Mesothelial cell of epicardium (in vitro differentiated cells): ENCODE results near the gene MLLT3. TPM values are rescaled to one million over a fixed set of nuclear protein-coding genes. Genes with fewer than 3 reads are reported as not detected.

Source experiments
- DNase-seq, 2 experiments: peaks; one replicate each; pipeline ENCODE4 v3.0.0; 2021; ENCODE audit warnings: low spot score in 2 of 2; ENCODE audit not compliant: unreplicated experiment in 2 of 2
- H3K27ac Mint-ChIP-seq: 2 replicates; pipeline ENCODE4 v1.8.0; 2021; ENCODE audit warnings: mixed read lengths
- H3K27me3 Mint-ChIP-seq: 2 replicates; pipeline ENCODE4 v1.8.0; 2021; ENCODE audit warnings: low read depth, mixed read lengths
- H3K36me3 Mint-ChIP-seq: 2 replicates; pipeline ENCODE4 v1.8.0; 2021; ENCODE audit warnings: mixed read lengths
- H3K4me1 Mint-ChIP-seq: 2 replicates; pipeline ENCODE4 v1.8.0; 2021; ENCODE audit warnings: mixed read lengths
- H3K4me3 Mint-ChIP-seq: 2 replicates; pipeline ENCODE4 v1.8.0; 2021; ENCODE audit warnings: mild to moderate bottlenecking, moderate library complexity, mixed read lengths
- H3K9me3 Mint-ChIP-seq: 2 replicates; pipeline ENCODE4 v1.8.0; 2021; ENCODE audit warnings: mixed read lengths
- total RNA-seq: library from RNA; stranded (reverse); gene quantifications from 3 replicates; pipeline ENCODE4 v1.2.1, GENCODE V29; 2021
- TF ChIP-seq, protein P1 (sequence below): fragments of 200-600 bp; sonication (generic); IDR thresholded peaks from one replicate; pipeline ENCODE4 v1.5.0; 2021; ENCODE audit warnings: antibody characterized with exemption; ENCODE audit not compliant: unreplicated experiment

Gene MLLT3
- total RNA-seq, 1 donor from 2014 or later: 45.8 TPM

- Mint-ChIP-seq H3K9me3 (peaks cover 4% of the 10 kb centered on the region), H3K27ac (no peak overlapping the region), H3K36me3 (peaks cover 2% of the 10 kb centered on the region), H3K27me3 (no peaks in the 10 kb centered on the region), H3K4me3 (no peak overlapping the region), H3K4me1 (peaks cover 27% of the 10 kb centered on the region)
- DNase-seq: no peak
- TF ChIP-seq, protein P1, sequence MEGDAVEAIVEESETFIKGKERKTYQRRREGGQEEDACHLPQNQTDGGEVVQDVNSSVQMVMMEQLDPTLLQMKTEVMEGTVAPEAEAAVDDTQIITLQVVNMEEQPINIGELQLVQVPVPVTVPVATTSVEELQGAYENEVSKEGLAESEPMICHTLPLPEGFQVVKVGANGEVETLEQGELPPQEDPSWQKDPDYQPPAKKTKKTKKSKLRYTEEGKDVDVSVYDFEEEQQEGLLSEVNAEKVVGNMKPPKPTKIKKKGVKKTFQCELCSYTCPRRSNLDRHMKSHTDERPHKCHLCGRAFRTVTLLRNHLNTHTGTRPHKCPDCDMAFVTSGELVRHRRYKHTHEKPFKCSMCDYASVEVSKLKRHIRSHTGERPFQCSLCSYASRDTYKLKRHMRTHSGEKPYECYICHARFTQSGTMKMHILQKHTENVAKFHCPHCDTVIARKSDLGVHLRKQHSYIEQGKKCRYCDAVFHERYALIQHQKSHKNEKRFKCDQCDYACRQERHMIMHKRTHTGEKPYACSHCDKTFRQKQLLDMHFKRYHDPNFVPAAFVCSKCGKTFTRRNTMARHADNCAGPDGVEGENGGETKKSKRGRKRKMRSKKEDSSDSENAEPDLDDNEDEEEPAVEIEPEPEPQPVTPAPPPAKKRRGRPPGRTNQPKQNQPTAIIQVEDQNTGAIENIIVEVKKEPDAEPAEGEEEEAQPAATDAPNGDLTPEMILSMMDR: no peak
Measured at GRCh38 chr9:20512106-20512505, 110.2 kb downstream of the MLLT3 start.

- H3K36me3 Mint-ChIP-seq: peaks cover 2% of the 10 kb centered on the region
- no peak for DNase-seq
- peaks cover 4% of the 10 kb centered on the region for H3K9me3 Mint-ChIP-seq
- no peak overlapping the region for H3K27ac Mint-ChIP-seq
- TF ChIP-seq, protein P1: no peak
- H3K27me3 Mint-ChIP-seq: no peaks in the 10 kb centered on the region
- H3K4me3 Mint-ChIP-seq: no peak overlapping the region
- peaks cover 30% of the 10 kb centered on the region for H3K4me1 Mint-ChIP-seq
Measured at GRCh38 chr9:20511686-20512085, 110.6 kb downstream of the MLLT3 start.

DNA sequence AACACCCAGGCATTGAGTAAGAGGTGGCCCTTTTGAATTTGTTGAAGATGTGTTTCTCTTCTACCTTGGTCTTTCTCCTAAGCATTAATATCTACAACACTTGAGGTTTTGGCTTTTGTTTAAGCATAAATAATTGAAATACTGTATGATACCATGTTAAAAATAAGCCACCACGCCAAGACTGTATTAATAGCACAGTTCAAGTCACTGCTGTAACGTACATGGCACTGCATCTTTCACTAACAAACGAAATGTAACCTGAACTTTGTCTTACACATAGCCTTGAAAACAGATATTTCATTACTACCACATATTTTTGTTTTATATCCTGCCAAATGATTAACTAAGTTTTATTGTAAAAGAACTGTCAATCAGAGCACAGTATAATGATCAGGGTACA is 112.8 kb downstream of the MLLT3 start:
- no peak overlapping the region for H3K27ac Mint-ChIP-seq
- H3K27me3 Mint-ChIP-seq: no peaks in the 10 kb centered on the region
- peaks cover 4% of the 10 kb centered on the region for H3K9me3 Mint-ChIP-seq

DNA sequence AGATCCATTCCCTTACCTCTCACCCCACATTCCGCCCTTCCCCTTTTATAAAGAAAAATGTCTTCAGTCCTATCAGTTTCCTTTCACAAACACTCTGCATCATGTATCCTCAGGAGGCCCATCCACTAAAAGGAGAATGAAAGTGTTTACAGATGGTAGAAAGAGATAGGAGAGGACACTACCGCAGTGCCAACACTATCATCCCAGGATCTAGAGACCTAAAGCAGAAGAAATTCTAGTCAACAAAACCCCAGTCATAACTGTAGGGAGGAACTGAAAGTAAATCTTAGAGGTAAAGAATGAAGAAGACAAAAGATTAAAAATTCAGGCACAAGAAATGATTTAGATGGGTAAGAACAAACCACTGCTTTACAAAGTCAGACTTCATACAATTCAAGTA is 114.1 kb downstream of the MLLT3 start:
- Mint-ChIP-seq H3K9me3 (peaks cover 10% of the 10 kb centered on the region), H3K4me1 (peaks cover 30% of the 10 kb centered on the region), H3K4me3 (no peak overlapping the region), H3K36me3 (peaks cover 8% of the 10 kb centered on the region), H3K27ac (peak overlapping the region; percentile 71), H3K27me3 (no peaks in the 10 kb centered on the region)
- DNase-seq: no peak
- TF ChIP-seq, protein P1: no peak

More for the DNA sequence above, 112.8 kb downstream of the MLLT3 start:
- Mint-ChIP-seq H3K4me3 (no peak overlapping the region), H3K36me3 (peaks cover 2% of the 10 kb centered on the region), H3K4me1 (peaks cover 30% of the 10 kb centered on the region)
- TF ChIP-seq, protein P1: no peak
- no peak for DNase-seq

DNA sequence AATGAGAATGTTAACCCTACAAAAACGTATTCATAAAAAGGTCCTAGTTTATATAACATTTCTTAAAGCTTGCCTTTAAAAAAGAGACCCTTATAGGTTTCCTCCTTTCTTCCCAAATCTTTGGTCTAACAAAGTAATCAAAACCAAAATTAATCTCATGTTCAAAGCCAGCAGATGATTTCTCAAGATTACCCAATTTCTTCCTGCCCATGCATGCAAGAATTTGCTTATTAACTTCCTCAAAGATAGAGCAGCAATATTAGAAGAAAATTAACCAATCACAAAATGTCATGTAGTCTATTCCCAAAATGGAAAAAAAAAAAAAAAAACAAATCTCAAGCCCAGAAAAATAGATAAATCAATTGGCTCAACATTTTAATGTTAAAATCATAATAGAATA is 114.9 kb downstream of the MLLT3 start:
- H3K27me3 Mint-ChIP-seq: no peaks in the 10 kb centered on the region
- H3K4me1 Mint-ChIP-seq: peaks cover 30% of the 10 kb centered on the region
- H3K27ac Mint-ChIP-seq: peak overlapping the region; percentile 26
- H3K36me3 Mint-ChIP-seq: peaks cover 8% of the 10 kb centered on the region
- peaks cover 14% of the 10 kb centered on the region for H3K9me3 Mint-ChIP-seq
- no peak overlapping the region for H3K4me3 Mint-ChIP-seq
- TF ChIP-seq, protein P1: no peak
- DNase-seq: no peak
